Gastrocnemius medialis (tissue), 4 donors: ENCODE results near the gene TH. TPM values are rescaled to one million over a fixed set of nuclear protein-coding genes. Genes with fewer than 3 reads are reported as not detected.

ENCODE experiments used
- ATAC-seq, 2 donors: fragments of 150-250 bp; one replicate each; pipeline ENCODE4 v1.9.1; 2016
- DNase-seq, 2 donors: peaks; one replicate each; pipeline ENCODE4 v3.0.0-alpha.2; 2019
- H3K27ac ChIP-seq, 4 donors: fragments of 200-600 bp; sonication (generic); 1 replicate in 1 of 4; 2 replicates in 3 of 4; pipeline ENCODE4 v1.5.1; 2016 to 2018; ENCODE audit warnings: mild to moderate bottlenecking in 2 of 4, moderate library complexity in 1 of 4
- H3K27me3 ChIP-seq, 3 donors: fragments of 200-600 bp; sonication (generic) in 2 of 3; 1 replicate in 1 of 3; 2 replicates in 2 of 3; pipeline versions ENCODE4 v1.5.1 to v1.6.0; 2016 to 2019; ENCODE audit warnings: mild to moderate bottlenecking in 1 of 3, moderate library complexity in 1 of 3
- H3K36me3 ChIP-seq, 2 donors: fragments of 200-600 bp; sonication (generic) in 1 of 2; one replicate each; pipeline ENCODE4 v1.5.1; 2017 to 2018
- H3K4me1 ChIP-seq, 2 donors: fragments of 200-600 bp; sonication (generic) in 1 of 2; one replicate each; pipeline ENCODE4 v1.5.1; 2016 to 2017; ENCODE audit warnings: mild to moderate bottlenecking in 2 of 2
- H3K4me3 ChIP-seq, 4 donors: fragments of 200-600 bp; sonication (generic) in 3 of 4; 1 replicate in 1 of 4; 2 replicates in 3 of 4; pipeline ENCODE4 v1.5.1; 2016 to 2019; ENCODE audit warnings: mild to moderate bottlenecking in 2 of 4
- H3K9me3 ChIP-seq, 3 donors: fragments of 200-600 bp; sonication (generic) in 2 of 3; 1 replicate in 1 of 3; 2 replicates in 2 of 3; pipeline ENCODE4 v1.5.1; 2016 to 2019
- POLR2A ChIP-seq, 2 donors: fragments of 450-650 bp; IDR thresholded peaks; one replicate each; pipeline ENCODE4 v1.6.1; 2017; ENCODE audit warnings: antibody characterized with exemption in 2 of 2, mild to moderate bottlenecking in 2 of 2, moderate library complexity in 2 of 2
- in situ Hi-C, 4 donors: fragments of 200-750 bp; cut with MboI; loops; one replicate each; pipeline versions ENCODE4 v1.15.0 to v1.8.0; 2017; ENCODE audit warnings: low sequenced_read_pairs in 4 of 4
- intact Hi-C: fragments of 100-400 bp; cut with DNase I; formaldehyde crosslinking; loops from one replicate; pipeline ENCODE4 v1.15.1; 2023; ENCODE audit warnings: low total_unique reads
- total RNA-seq, 4 donors: library from RNA; depleted of rRNA; stranded (reverse); fragments of >200 nt; gene quantifications; one replicate each; pipeline versions ENCODE4 v1.1.0 to v1.2.3, GENCODE V29; 2016
- TF ChIP-seq, protein P1 (sequence below), 5 experiments: fragments of 450-650 bp in 3 of 5; fragments of 200-600 bp in 2 of 5; sonication (generic) in 2 of 5; IDR thresholded peaks in 4 of 5; conservative IDR thresholded peaks in 1 of 5; 1 replicate in 4 of 5; 2 replicates in 1 of 5; pipeline ENCODE4 v1.5.1; 2016 to 2019; ENCODE audit warnings: antibody characterized with exemption in 5 of 5, mild to moderate bottlenecking in 3 of 5, moderate library complexity in 3 of 5

TH gene
- total RNA-seq, 4 donors from 2014 or later = not detected

DNA sequence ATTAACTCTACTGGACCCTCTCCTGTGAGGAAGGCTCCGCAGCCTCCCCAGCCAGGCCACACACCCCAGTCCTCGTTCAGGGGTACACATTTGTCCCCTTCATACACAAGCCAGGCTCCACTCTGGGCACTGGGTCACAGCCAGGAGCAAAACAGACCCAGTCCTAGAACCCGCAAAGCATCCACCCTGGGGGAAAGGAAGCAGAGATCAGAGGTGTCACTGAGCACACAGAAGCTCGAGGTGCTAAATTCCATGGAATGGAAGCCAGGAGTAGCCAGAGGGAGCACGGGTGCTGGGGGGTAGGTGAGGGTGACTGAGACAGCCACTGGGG, 43.6 kb upstream of the TH start:
- H3K9me3 ChIP-seq = no peaks in the 10 kb centered on the region
- no peak overlapping the region for H3K4me3 ChIP-seq
- in situ Hi-C loops = no loop called here
- no peak for ATAC-seq
- no peak overlapping the region for H3K27ac ChIP-seq
- intact Hi-C loops = no loop called here
- no peak for TF ChIP-seq POLR2A (IDR thresholded peaks at IDR 0.05)
- TF ChIP-seq, protein P1, sequence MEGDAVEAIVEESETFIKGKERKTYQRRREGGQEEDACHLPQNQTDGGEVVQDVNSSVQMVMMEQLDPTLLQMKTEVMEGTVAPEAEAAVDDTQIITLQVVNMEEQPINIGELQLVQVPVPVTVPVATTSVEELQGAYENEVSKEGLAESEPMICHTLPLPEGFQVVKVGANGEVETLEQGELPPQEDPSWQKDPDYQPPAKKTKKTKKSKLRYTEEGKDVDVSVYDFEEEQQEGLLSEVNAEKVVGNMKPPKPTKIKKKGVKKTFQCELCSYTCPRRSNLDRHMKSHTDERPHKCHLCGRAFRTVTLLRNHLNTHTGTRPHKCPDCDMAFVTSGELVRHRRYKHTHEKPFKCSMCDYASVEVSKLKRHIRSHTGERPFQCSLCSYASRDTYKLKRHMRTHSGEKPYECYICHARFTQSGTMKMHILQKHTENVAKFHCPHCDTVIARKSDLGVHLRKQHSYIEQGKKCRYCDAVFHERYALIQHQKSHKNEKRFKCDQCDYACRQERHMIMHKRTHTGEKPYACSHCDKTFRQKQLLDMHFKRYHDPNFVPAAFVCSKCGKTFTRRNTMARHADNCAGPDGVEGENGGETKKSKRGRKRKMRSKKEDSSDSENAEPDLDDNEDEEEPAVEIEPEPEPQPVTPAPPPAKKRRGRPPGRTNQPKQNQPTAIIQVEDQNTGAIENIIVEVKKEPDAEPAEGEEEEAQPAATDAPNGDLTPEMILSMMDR (IDR thresholded peaks at IDR 0.05 in 4 of 5, conservative IDR thresholded peaks at IDR 0.05 in 1 of 5) = no peak
- no peaks in the 10 kb centered on the region for H3K36me3 ChIP-seq
- DNase-seq = no peak
- H3K4me1 ChIP-seq = no peaks in the 10 kb centered on the region
- peaks cover 0 to 10% (median under 1%) of the 10 kb centered on the region in 3 donors for H3K27me3 ChIP-seq

DNA sequence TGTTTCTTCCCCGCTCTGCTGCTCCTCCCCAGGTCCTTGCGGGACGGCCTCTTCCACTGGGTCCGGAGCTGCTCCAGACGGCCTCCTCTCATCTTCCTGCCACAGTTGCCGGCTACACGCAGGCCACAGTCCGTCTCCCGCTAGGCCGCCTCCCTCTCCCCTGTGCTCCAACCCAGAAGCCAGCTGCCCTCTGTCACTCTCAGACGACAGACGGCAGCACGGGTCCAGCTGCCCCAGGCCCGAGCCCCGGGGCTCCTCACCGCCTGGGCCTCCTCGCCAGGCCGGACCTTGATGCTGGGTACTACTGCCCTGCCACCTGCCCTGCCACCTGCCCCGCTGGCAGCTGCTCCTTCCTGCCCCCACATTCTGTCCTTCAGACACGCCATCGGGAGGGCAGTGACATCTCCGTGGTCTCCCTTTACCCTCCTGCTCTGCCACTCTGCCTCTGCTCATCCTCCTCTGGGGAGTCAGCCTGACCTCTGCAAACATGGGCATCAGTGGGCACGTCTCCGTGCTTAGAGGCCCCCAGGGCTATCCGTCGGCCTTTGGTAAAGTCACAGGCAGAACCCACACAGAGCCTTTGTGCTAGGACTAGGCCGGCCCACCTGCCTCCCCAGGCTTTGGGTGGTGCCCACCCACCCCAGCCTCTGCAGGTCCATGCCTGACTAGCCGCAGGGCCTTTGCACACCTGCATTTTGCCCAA, 43.1 kb upstream of the TH start:
- no peak for ATAC-seq
- no peaks in the 10 kb centered on the region for H3K36me3 ChIP-seq
- no peak overlapping the region for H3K27ac ChIP-seq
- no peaks in the 10 kb centered on the region for H3K9me3 ChIP-seq
- intact Hi-C loops (no loop called here), in situ Hi-C loops (no loop called here)
- no peak for TF ChIP-seq POLR2A (IDR thresholded peaks at IDR 0.05)
- TF ChIP-seq, protein P1 (IDR thresholded peaks at IDR 0.05 in 4 of 5, conservative IDR thresholded peaks at IDR 0.05 in 1 of 5) = no peak
- no peak overlapping the region for H3K4me3 ChIP-seq
- no peak for DNase-seq
- H3K4me1 ChIP-seq = no peaks in the 10 kb centered on the region
- peaks cover 0 to 10% (median 5%) of the 10 kb centered on the region in 3 donors for H3K27me3 ChIP-seq

DNA sequence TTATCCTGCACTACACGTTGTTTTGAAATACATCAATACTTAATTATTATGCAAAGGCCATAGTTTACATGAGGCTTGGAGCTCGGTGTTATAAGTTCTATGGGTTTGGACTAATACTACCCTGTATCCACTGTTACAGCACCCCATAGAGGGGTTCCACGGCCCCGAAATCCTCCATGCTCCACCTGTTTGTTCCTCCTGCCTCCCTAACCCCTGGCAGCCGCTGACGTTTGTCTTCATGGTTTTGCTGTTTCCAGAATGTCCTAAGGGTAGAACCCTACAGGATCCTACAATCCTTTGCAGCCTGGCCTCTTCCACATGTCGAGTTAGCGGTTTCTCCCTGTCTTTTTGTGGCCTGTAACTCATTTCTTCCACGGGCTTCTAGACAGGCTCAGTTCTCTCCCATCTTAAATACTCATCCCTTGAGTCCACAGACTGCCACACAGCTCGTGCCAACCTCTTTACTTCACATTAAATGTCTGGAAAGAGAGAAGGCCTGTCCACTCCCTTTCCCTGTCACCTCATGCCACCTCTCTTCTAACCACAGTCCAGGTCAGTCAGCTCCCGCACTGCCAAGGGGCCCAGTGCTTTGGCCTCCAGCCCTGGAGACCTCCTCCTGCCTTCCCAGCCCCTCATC, 42.4 kb upstream of the TH start:
- no peak for DNase-seq
- H3K4me1 ChIP-seq = no peaks in the 10 kb centered on the region
- H3K9me3 ChIP-seq = no peaks in the 10 kb centered on the region
- H3K27ac ChIP-seq = no peak overlapping the region
- no peaks in the 10 kb centered on the region for H3K36me3 ChIP-seq
- peaks cover 0 to 6% (median 6%) of the 10 kb centered on the region in 3 donors for H3K27me3 ChIP-seq
- TF ChIP-seq POLR2A (IDR thresholded peaks at IDR 0.05) = no peak
- TF ChIP-seq, protein P1 (IDR thresholded peaks at IDR 0.05 in 4 of 5, conservative IDR thresholded peaks at IDR 0.05 in 1 of 5) = no peak
- no peak for ATAC-seq
- intact Hi-C loops = no loop called here
- no peak overlapping the region for H3K4me3 ChIP-seq
- in situ Hi-C loops = no loop called here

DNA sequence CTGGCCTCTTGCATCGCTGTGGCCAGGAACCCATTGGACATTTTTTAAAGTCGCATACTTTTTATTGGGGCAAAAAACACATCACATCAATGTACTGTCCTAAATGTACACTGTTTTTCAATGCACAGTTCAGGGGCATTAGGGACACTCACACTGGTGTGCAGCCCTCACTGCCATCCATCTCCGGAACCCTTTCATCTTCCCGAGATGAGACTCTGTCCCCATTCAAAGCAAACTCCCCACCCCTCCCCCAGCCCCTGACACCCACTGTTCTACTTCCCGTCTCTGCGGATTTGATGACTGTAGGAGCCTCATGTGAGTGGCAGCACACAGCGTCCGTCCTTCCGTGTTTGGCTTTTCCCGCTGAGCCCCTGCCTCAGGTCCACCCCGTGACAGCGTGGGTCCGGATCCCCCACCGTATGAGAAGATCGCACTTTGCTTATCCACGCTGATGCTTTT, 41.8 kb upstream of the TH start:
- Histone ChIP-seq H3K27ac (no peak overlapping the region), H3K4me1 (no peaks in the 10 kb centered on the region), H3K9me3 (no peaks in the 10 kb centered on the region), H3K36me3 (no peaks in the 10 kb centered on the region), H3K4me3 (no peak overlapping the region), H3K27me3 (peaks cover 0 to 8% (median 6%) of the 10 kb centered on the region in 3 donors)
- no peak for TF ChIP-seq POLR2A (IDR thresholded peaks at IDR 0.05)
- TF ChIP-seq, protein P1 (IDR thresholded peaks at IDR 0.05 in 4 of 5, conservative IDR thresholded peaks at IDR 0.05 in 1 of 5) = no peak
- ATAC-seq = no peak
- in situ Hi-C loops (no loop called here), intact Hi-C loops (no loop called here)
- DNase-seq = no peak
